BLaER1 (cell line): ENCODE data around the gene ZNF362.

ENCODE experiments used
- H3K27ac ChIP-seq: shearing (Covaris generic); formaldehyde crosslinking; 2 replicates; pipeline ENCODE4 v1.8.1; 2022
- H3K27me3 ChIP-seq: shearing (Covaris generic); formaldehyde crosslinking; 2 replicates; pipeline ENCODE4 v1.8.1; 2022
- H3K36me3 ChIP-seq: shearing (Covaris generic); formaldehyde crosslinking; 2 replicates; pipeline ENCODE4 v1.8.1; 2022
- H3K4me1 ChIP-seq: shearing (Covaris generic); formaldehyde crosslinking; 2 replicates; pipeline ENCODE4 v1.8.1; 2022
- H3K4me2 ChIP-seq: shearing (Covaris generic); formaldehyde crosslinking; 2 replicates; pipeline ENCODE4 v1.8.1; 2022
- H3K4me3 ChIP-seq: shearing (Covaris generic); formaldehyde crosslinking; 2 replicates; pipeline ENCODE4 v1.8.1; 2022
- H3K9ac ChIP-seq: shearing (Covaris generic); formaldehyde crosslinking; 2 replicates; pipeline ENCODE4 v1.8.1; 2022
- H3K9me3 ChIP-seq: shearing (Covaris generic); formaldehyde crosslinking; 2 replicates; pipeline ENCODE4 v1.8.1; 2022
- H4K20me1 ChIP-seq: shearing (Covaris generic); formaldehyde crosslinking; 2 replicates; pipeline ENCODE4 v1.8.1; 2022
- Cebpa-rat ChIP-seq: shearing (Covaris generic); IDR thresholded peaks from 2 replicates; pipeline ENCODE4 v1.8.1; 2022

Gene ZNF362

GRCh38 chr1:33265780-33266605 lies 9.7 kb downstream of the ZNF362 start:
- no peak overlapping the region for H3K4me3 ChIP-seq
- H3K27ac ChIP-seq = no peak overlapping the region
- peaks cover 81% of the 10 kb centered on the region for H3K36me3 ChIP-seq
- TF ChIP-seq Cebpa-rat = no peak
- H4K20me1 ChIP-seq = peaks cover 100% of the 10 kb centered on the region
- H3K9ac ChIP-seq = no peak overlapping the region
- H3K9me3 ChIP-seq = no peaks in the 10 kb centered on the region
- H3K27me3 ChIP-seq = no peaks in the 10 kb centered on the region
- peaks cover 11% of the 10 kb centered on the region for H3K4me1 ChIP-seq
- H3K4me2 ChIP-seq = no peak overlapping the region

GRCh38 chr1:33266766-33267165 lies 10.5 kb downstream of the ZNF362 start:
- H4K20me1 ChIP-seq = peaks cover 100% of the 10 kb centered on the region
- H3K27me3 ChIP-seq = no peaks in the 10 kb centered on the region
- no peak overlapping the region for H3K27ac ChIP-seq
- no peak overlapping the region for H3K4me2 ChIP-seq
- no peaks in the 10 kb centered on the region for H3K9me3 ChIP-seq
- peaks cover 19% of the 10 kb centered on the region for H3K4me1 ChIP-seq
- 0 out of 2 replicates have a peak overlapping the region, but pooled peaks have one; percentile 10 for H3K9ac ChIP-seq
- H3K36me3 ChIP-seq = peaks cover 81% of the 10 kb centered on the region
- TF ChIP-seq Cebpa-rat = no peak
- H3K4me3 ChIP-seq = no peak overlapping the region

GRCh38 chr1:33267468-33268205 lies 11.3 kb downstream of the ZNF362 start:
- Histone ChIP-seq H3K36me3 (peaks cover 84% of the 10 kb centered on the region), H3K9me3 (no peaks in the 10 kb centered on the region), H3K4me2 (no peak overlapping the region), H3K27me3 (no peaks in the 10 kb centered on the region), H3K4me1 (peaks cover 28% of the 10 kb centered on the region), H3K27ac (no peak overlapping the region), H4K20me1 (peaks cover 100% of the 10 kb centered on the region), H3K9ac (no peak overlapping the region), H3K4me3 (no peak overlapping the region)
- no peak for TF ChIP-seq Cebpa-rat

GRCh38 chr1:33268457-33268856 lies 12.2 kb downstream of the ZNF362 start:
- TF ChIP-seq Cebpa-rat = no peak
- Histone ChIP-seq H4K20me1 (peaks cover 100% of the 10 kb centered on the region), H3K4me2 (no peak overlapping the region), H3K9me3 (no peaks in the 10 kb centered on the region), H3K4me3 (no peak overlapping the region), H3K4me1 (peaks cover 35% of the 10 kb centered on the region), H3K27ac (no peak overlapping the region), H3K27me3 (no peaks in the 10 kb centered on the region), H3K36me3 (peaks cover 88% of the 10 kb centered on the region), H3K9ac (0 out of 2 replicates have a peak overlapping the region, but pooled peaks have one; percentile 10)

- no peaks in the 10 kb centered on the region for H3K9me3 ChIP-seq
- H3K27me3 ChIP-seq = no peaks in the 10 kb centered on the region
- H3K27ac ChIP-seq = no peak overlapping the region
- H4K20me1 ChIP-seq = peaks cover 100% of the 10 kb centered on the region
- no peak overlapping the region for H3K4me2 ChIP-seq
- H3K9ac ChIP-seq = 0 out of 2 replicates have a peak overlapping the region, but pooled peaks have one; percentile 10
- peaks cover 40% of the 10 kb centered on the region for H3K4me1 ChIP-seq
- no peak overlapping the region for H3K4me3 ChIP-seq
- H3K36me3 ChIP-seq = peaks cover 91% of the 10 kb centered on the region
- TF ChIP-seq Cebpa-rat = no peak
These were observed 12.8 kb downstream of the ZNF362 start for GRCh38 chr1:33268927-33269610.

GRCh38 chr1:33269621-33270020 lies 13.3 kb downstream of the ZNF362 start:
- H3K9ac ChIP-seq = no peak overlapping the region
- H3K4me2 ChIP-seq = no peak overlapping the region
- H3K9me3 ChIP-seq = no peaks in the 10 kb centered on the region
- H3K27ac ChIP-seq = no peak overlapping the region
- no peak for TF ChIP-seq Cebpa-rat
- H4K20me1 ChIP-seq = peaks cover 100% of the 10 kb centered on the region
- H3K4me1 ChIP-seq = peaks cover 44% of the 10 kb centered on the region
- H3K36me3 ChIP-seq = peaks cover 91% of the 10 kb centered on the region
- H3K4me3 ChIP-seq = no peak overlapping the region
- H3K27me3 ChIP-seq = no peaks in the 10 kb centered on the region

- H3K4me1 ChIP-seq = peaks cover 44% of the 10 kb centered on the region
- H3K27ac ChIP-seq = no peak overlapping the region
- no peak for TF ChIP-seq Cebpa-rat
- H3K27me3 ChIP-seq = no peaks in the 10 kb centered on the region
- H3K9ac ChIP-seq = no peak overlapping the region
- no peak overlapping the region for H3K4me2 ChIP-seq
- no peaks in the 10 kb centered on the region for H3K9me3 ChIP-seq
- no peak overlapping the region for H3K4me3 ChIP-seq
- peaks cover 100% of the 10 kb centered on the region for H4K20me1 ChIP-seq
- H3K36me3 ChIP-seq = peaks cover 93% of the 10 kb centered on the region
These were observed 14.1 kb downstream of the ZNF362 start for GRCh38 chr1:33270379-33270778.

GRCh38 chr1:33270808-33271465 lies 14.6 kb downstream of the ZNF362 start:
- no peak for TF ChIP-seq Cebpa-rat
- H3K36me3 ChIP-seq = peaks cover 93% of the 10 kb centered on the region
- no peak overlapping the region for H3K9ac ChIP-seq
- peaks cover 100% of the 10 kb centered on the region for H4K20me1 ChIP-seq
- no peaks in the 10 kb centered on the region for H3K9me3 ChIP-seq
- no peaks in the 10 kb centered on the region for H3K27me3 ChIP-seq
- H3K27ac ChIP-seq = no peak overlapping the region
- no peak overlapping the region; the same call in 1 of the 2 replicates for H3K4me2 ChIP-seq
- H3K4me3 ChIP-seq = no peak overlapping the region
- H3K4me1 ChIP-seq = peaks cover 44% of the 10 kb centered on the region

- H3K27me3 ChIP-seq = no peaks in the 10 kb centered on the region
- H3K4me1 ChIP-seq = peaks cover 44% of the 10 kb centered on the region
- no peaks in the 10 kb centered on the region for H3K9me3 ChIP-seq
- no peak for TF ChIP-seq Cebpa-rat
- H3K27ac ChIP-seq = no peak overlapping the region
- H3K9ac ChIP-seq = no peak overlapping the region; the same call in 1 of the 2 replicates
- peaks cover 93% of the 10 kb centered on the region for H3K36me3 ChIP-seq
- H3K4me2 ChIP-seq = peak overlapping the region; percentile 16; the same call in 1 of the 2 replicates
- peaks cover 97% of the 10 kb centered on the region for H4K20me1 ChIP-seq
- no peak overlapping the region for H3K4me3 ChIP-seq
These were observed 15.6 kb downstream of the ZNF362 start for GRCh38 chr1:33271666-33272505.
